ENCODE results near the gene ZNF574.

ZNF574 gene

DNA sequence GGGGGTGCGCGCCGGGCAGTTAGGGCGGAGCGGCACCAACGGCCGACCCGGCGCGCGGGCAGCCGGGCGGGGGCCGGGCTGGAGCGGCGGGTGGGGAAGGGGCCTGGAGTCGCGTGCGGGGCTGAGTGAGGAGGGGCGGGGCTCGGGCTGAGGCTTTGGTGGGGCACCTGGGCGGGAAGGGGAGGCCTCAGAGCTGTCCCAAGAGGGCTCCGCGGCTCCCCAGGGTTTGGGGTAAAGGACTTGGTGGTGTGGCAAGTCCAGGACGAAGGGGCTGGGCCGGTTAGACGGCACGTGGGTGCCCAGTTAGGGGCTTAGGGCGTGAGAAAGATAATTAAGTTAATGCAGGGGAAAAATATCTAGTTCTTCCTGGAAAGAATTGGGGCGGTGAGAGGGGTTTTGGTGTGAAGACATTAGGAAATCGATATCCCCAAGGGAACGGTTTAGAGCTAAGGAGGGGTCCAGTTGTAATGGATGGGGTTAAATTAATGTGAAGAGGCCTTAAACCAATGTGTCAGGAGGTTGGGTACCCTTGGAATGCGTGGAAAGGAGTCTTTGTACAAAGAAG lies 496 bp downstream of the ZNF574 start:
- TF ChIP-seq POLR2AphosphoS5 (IDR thresholded peaks at IDR 0.05; ENCODE audit: low read depth) (no peak), GABPA (IDR thresholded peaks at IDR 0.05; ENCODE audit: low read depth) (no peak), SPI1 (IDR thresholded peaks at IDR 0.05; ENCODE audit: borderline replicate concordance, low read depth) (no peak)
- TF ChIP-seq, protein P1, sequence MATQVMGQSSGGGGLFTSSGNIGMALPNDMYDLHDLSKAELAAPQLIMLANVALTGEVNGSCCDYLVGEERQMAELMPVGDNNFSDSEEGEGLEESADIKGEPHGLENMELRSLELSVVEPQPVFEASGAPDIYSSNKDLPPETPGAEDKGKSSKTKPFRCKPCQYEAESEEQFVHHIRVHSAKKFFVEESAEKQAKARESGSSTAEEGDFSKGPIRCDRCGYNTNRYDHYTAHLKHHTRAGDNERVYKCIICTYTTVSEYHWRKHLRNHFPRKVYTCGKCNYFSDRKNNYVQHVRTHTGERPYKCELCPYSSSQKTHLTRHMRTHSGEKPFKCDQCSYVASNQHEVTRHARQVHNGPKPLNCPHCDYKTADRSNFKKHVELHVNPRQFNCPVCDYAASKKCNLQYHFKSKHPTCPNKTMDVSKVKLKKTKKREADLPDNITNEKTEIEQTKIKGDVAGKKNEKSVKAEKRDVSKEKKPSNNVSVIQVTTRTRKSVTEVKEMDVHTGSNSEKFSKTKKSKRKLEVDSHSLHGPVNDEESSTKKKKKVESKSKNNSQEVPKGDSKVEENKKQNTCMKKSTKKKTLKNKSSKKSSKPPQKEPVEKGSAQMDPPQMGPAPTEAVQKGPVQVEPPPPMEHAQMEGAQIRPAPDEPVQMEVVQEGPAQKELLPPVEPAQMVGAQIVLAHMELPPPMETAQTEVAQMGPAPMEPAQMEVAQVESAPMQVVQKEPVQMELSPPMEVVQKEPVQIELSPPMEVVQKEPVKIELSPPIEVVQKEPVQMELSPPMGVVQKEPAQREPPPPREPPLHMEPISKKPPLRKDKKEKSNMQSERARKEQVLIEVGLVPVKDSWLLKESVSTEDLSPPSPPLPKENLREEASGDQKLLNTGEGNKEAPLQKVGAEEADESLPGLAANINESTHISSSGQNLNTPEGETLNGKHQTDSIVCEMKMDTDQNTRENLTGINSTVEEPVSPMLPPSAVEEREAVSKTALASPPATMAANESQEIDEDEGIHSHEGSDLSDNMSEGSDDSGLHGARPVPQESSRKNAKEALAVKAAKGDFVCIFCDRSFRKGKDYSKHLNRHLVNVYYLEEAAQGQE (IDR thresholded peaks at IDR 0.05; ENCODE audit: insufficient replicate concordance, low read depth): no peak
- TF ChIP-seq, protein P2, sequence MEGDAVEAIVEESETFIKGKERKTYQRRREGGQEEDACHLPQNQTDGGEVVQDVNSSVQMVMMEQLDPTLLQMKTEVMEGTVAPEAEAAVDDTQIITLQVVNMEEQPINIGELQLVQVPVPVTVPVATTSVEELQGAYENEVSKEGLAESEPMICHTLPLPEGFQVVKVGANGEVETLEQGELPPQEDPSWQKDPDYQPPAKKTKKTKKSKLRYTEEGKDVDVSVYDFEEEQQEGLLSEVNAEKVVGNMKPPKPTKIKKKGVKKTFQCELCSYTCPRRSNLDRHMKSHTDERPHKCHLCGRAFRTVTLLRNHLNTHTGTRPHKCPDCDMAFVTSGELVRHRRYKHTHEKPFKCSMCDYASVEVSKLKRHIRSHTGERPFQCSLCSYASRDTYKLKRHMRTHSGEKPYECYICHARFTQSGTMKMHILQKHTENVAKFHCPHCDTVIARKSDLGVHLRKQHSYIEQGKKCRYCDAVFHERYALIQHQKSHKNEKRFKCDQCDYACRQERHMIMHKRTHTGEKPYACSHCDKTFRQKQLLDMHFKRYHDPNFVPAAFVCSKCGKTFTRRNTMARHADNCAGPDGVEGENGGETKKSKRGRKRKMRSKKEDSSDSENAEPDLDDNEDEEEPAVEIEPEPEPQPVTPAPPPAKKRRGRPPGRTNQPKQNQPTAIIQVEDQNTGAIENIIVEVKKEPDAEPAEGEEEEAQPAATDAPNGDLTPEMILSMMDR (IDR thresholded peaks at IDR 0.05; ENCODE audit: insufficient read depth, low read length): no peak
- no peak for DNase-seq (ENCODE audit: low read depth in 1 of 2, low spot score in 1 of 2)
- Histone ChIP-seq H3K27me3 (ENCODE audit: insufficient read depth, poor library complexity, severe bottlenecking) (no peaks in the 10 kb centered on the region), H3K4me3 (replicated peaks; ENCODE audit: insufficient read depth, low read length) (peak overlapping the region; percentile 92), H3K27ac (replicated peaks) (peak overlapping the region; percentile 81)

DNA sequence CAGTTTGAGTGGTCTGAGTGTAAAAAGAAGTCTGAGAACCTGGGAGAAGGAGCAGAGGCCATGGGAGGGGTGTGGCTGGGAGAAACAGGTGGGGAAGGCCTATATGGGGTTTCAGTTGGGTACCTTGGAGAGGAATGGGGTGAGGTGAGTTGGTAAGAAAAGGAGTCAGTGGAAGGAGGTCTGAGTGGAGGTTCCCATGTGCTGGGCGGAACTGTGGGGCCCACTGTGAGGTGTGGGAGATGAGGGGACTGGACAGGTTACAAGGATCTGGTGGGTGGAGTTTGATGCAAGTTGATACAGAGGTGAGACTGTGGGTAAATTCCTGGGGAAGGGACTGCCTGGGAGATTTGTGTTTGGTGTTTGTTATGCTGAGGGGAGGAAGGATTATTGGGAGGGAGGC lies 2.1 kb downstream of the ZNF574 start:
- DNase-seq (ENCODE audit: low read depth in 1 of 2, low spot score in 1 of 2): no peak
- TF ChIP-seq, protein P1 (IDR thresholded peaks at IDR 0.05; ENCODE audit: insufficient replicate concordance, low read depth): no peak
- TF ChIP-seq SPI1 (IDR thresholded peaks at IDR 0.05; ENCODE audit: borderline replicate concordance, low read depth) (no peak), POLR2AphosphoS5 (IDR thresholded peaks at IDR 0.05; ENCODE audit: low read depth) (no peak), GABPA (IDR thresholded peaks at IDR 0.05; ENCODE audit: low read depth) (no peak)
- TF ChIP-seq, protein P2 (IDR thresholded peaks at IDR 0.05; ENCODE audit: insufficient read depth, low read length): no peak
- no peak overlapping the region for H3K4me3 ChIP-seq (replicated peaks; ENCODE audit: insufficient read depth, low read length)
- H3K27me3 ChIP-seq (ENCODE audit: insufficient read depth, poor library complexity, severe bottlenecking): no peaks in the 10 kb centered on the region
- H3K27ac ChIP-seq (replicated peaks): no peak overlapping the region

DNA sequence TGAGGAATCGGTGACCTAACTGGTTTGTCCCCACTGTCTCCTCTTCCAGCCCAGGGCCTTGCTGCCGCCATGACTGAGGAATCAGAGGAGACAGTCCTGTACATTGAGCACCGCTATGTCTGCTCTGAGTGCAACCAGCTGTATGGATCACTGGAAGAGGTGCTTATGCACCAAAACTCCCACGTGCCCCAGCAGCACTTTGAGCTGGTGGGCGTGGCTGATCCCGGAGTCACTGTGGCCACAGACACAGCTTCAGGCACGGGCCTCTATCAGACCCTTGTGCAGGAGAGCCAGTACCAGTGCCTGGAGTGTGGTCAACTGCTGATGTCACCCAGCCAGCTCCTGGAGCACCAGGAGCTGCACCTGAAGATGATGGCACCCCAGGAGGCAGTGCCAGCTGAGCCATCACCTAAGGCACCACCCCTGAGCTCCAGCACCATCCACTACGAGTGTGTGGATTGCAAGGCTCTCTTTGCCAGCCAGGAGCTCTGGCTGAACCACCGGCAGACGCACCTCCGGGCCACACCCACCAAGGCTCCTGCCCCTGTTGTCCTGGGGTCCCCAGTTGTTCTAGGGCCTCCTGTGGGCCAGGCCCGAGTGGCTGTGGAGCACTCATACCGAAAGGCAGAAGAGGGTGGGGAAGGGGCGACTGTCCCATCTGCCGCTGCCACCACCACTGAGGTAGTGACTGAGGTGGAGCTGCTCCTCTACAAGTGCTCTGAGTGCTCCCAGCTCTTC lies 2.7 kb downstream of the ZNF574 start:
- H3K4me3 ChIP-seq (replicated peaks; ENCODE audit: insufficient read depth, low read length): no peak overlapping the region
- no peak overlapping the region for H3K27ac ChIP-seq (replicated peaks)
- no peak for DNase-seq (ENCODE audit: low read depth in 1 of 2, low spot score in 1 of 2)
- H3K27me3 ChIP-seq (ENCODE audit: insufficient read depth, poor library complexity, severe bottlenecking): no peaks in the 10 kb centered on the region
- TF ChIP-seq, protein P2 (IDR thresholded peaks at IDR 0.05; ENCODE audit: insufficient read depth, low read length): no peak
- TF ChIP-seq SPI1 (IDR thresholded peaks at IDR 0.05; ENCODE audit: borderline replicate concordance, low read depth): no peak
- no peak for TF ChIP-seq GABPA (IDR thresholded peaks at IDR 0.05; ENCODE audit: low read depth)
- TF ChIP-seq POLR2AphosphoS5 (IDR thresholded peaks at IDR 0.05; ENCODE audit: low read depth): no peak
- TF ChIP-seq, protein P1 (IDR thresholded peaks at IDR 0.05; ENCODE audit: insufficient replicate concordance, low read depth): no peak

Data from HL-60 (cell line).